Left ventricle myocardium inferior (tissue), 1 donor: ENCODE measurements around the gene OPCML. TPM values are rescaled to one million over a fixed set of nuclear protein-coding genes. Genes with fewer than 3 reads are reported as not detected.

ENCODE experiments used
- DNase-seq: peaks from one replicate; pipeline ENCODE4 v3.0.0-alpha.2; 2020
- H3K27ac ChIP-seq: fragments of 200-600 bp; replicated peaks from 2 replicates; pipeline ENCODE4 v1.8.0; 2021
- H3K27me3 ChIP-seq: fragments of 200-600 bp; 2 replicates; pipeline ENCODE4 v1.8.0; 2021; ENCODE audit warnings: low read depth
- H3K36me3 ChIP-seq: fragments of 200-600 bp; 2 replicates; pipeline ENCODE4 v1.8.0; 2021
- H3K4me1 ChIP-seq: fragments of 200-600 bp; 2 replicates; pipeline ENCODE4 v1.8.0; 2021
- H3K4me3 ChIP-seq: fragments of 200-600 bp; 2 replicates; pipeline ENCODE4 v1.8.0; 2021; ENCODE audit warnings: mild to moderate bottlenecking, moderate library complexity
- H3K9me3 ChIP-seq: fragments of 200-600 bp; replicated peaks from 2 replicates; pipeline ENCODE4 v1.8.0; 2021
- intact Hi-C: fragments of 100-400 bp; cut with micrococcal nuclease; formaldehyde crosslinking; loops from one replicate; pipeline ENCODE4 v1.11.0; 2022
- total RNA-seq: library from RNA; stranded (reverse); fragmentation: NEBNext Ultra II Directional; extraction: Animal tissue kit (Norgen Biotek cat#: 25700); gene quantifications from one replicate; pipeline ENCODE4 v1.2.1, GENCODE V29; 2021
- TF ChIP-seq, protein P1 (sequence below): fragments of 200-600 bp; IDR thresholded peaks from 2 replicates; pipeline ENCODE4 v1.8.0; 2021; ENCODE audit warnings: antibody characterized with exemption, mild to moderate bottlenecking, borderline replicate concordance
- donor health status: DM: no; HTN: yes; CAD: no; lungs with severe emphysema.

The OPCML gene
- total RNA-seq, 1 donor from 2014 or later: 0.63 TPM

DNA sequence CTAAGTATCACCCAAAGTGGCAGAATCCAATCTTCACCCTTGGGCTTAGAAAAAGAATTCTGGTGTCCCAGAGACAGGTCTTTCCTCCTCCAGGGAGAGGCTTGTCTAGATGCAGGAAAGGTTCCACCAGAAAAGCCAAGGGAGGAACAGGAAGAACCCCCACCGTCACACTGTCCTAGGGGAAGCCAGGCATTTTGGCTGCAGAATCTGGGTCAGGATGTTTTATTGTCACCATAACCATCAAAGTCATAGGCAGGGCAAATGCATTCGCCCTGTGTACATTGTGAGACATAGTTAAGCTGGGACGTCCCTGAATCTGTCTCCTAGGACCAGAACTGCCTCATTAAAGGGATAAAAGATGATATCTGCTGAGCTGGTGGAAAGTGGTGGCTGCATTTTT is 590.5 kb downstream of the OPCML start:
- intact Hi-C loops: no loop called here
- Histone ChIP-seq H3K9me3 (no peaks in the 10 kb centered on the region), H3K4me1 (peaks cover 7% of the 10 kb centered on the region), H3K27ac (no peak overlapping the region), H3K4me3 (no peak overlapping the region), H3K27me3 (peaks cover 59% of the 10 kb centered on the region), H3K36me3 (no peaks in the 10 kb centered on the region)
- TF ChIP-seq, protein P1, sequence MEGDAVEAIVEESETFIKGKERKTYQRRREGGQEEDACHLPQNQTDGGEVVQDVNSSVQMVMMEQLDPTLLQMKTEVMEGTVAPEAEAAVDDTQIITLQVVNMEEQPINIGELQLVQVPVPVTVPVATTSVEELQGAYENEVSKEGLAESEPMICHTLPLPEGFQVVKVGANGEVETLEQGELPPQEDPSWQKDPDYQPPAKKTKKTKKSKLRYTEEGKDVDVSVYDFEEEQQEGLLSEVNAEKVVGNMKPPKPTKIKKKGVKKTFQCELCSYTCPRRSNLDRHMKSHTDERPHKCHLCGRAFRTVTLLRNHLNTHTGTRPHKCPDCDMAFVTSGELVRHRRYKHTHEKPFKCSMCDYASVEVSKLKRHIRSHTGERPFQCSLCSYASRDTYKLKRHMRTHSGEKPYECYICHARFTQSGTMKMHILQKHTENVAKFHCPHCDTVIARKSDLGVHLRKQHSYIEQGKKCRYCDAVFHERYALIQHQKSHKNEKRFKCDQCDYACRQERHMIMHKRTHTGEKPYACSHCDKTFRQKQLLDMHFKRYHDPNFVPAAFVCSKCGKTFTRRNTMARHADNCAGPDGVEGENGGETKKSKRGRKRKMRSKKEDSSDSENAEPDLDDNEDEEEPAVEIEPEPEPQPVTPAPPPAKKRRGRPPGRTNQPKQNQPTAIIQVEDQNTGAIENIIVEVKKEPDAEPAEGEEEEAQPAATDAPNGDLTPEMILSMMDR: no peak
- DNase-seq: no peak

DNA sequence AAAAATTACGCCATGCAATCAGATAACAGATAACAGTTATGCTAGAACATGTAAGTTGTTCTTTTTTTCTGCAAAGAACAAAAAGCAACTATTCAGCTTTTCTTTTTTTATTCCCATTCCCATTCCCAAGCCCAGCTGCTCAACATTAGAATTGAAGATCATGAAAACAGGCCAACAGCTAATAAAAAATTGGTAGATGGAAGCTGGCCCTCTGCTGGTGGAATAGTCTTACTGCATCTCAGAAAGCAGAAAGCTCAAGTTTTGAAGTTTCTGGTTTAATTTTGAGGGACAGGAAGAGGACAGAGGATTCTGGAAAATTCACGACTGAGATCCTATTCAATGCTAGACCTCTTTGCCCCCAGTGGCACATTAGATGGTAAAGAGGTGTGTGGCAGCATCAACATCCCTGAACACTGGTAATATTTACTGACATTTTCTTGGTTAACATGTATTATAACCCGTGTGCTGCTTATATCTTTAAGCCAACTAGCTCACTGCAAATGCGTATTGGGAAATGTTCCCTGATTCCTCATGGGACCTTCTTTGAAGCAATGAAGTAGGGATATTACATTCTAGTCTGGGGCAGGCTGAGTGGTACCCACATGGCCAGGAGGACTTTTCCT is 591.2 kb downstream of the OPCML start:
- intact Hi-C loops: no loop called here
- peaks cover 53% of the 10 kb centered on the region for H3K27me3 ChIP-seq

DNA sequence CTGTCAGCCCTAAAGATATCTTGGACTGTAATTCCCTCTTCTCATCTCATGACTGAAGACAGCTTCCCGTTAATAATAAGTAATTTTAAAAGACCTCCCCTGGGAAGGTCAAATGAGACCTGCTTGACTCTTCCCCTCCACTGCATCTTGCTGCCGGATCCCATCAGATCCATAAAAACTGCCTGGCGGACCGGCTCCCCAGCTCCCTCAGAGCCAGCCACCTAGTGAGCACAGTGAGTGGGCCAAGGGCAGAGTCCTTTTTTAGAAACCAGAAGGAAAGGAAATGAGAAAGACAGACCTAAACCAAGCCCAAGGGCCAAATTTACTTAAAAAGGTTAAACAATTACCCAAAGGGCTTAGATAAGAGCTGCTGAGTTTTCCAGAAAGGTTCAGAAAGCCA is 595.3 kb downstream of the OPCML start:
- TF ChIP-seq, protein P1: no peak

More for the DNA sequence above, 591.2 kb downstream of the OPCML start:
- H3K27ac ChIP-seq: no peak overlapping the region
- TF ChIP-seq, protein P1: peak; percentile 81
- no peak overlapping the region for H3K4me3 ChIP-seq
- H3K36me3 ChIP-seq: no peaks in the 10 kb centered on the region
- H3K4me1 ChIP-seq: peaks cover 7% of the 10 kb centered on the region
- H3K9me3 ChIP-seq: no peaks in the 10 kb centered on the region
- DNase-seq: no peak

DNA sequence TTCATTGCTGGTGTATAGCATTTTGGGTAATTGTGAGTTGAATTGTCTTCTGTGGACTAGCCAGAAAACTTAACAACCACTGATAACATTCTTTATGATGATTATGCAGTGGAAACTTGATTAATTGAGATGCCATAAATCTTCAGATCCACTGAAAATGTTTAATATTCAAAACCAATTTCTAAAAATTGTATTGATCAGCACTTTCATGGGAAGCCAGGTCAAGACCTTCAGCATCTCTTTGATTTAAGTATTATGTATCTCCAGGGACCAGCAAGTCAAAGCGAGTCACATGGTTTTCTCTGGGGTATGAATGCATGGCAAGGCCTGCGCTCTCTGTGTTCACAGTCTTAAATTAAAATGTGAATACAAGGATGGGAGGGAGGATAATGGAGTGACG is 596.9 kb downstream of the OPCML start:
- H3K9me3 ChIP-seq: peaks cover 11% of the 10 kb centered on the region
- H3K4me1 ChIP-seq: no peaks in the 10 kb centered on the region
- no peak overlapping the region for H3K4me3 ChIP-seq
- no peaks in the 10 kb centered on the region for H3K36me3 ChIP-seq
- DNase-seq: no peak
- peaks cover 4% of the 10 kb centered on the region for H3K27me3 ChIP-seq
- no peak overlapping the region for H3K27ac ChIP-seq
- intact Hi-C loops: no loop called here
- TF ChIP-seq, protein P1: no peak

More for the DNA sequence above, 595.3 kb downstream of the OPCML start:
- Histone ChIP-seq H3K4me1 (no peaks in the 10 kb centered on the region), H3K27ac (no peak overlapping the region), H3K27me3 (peaks cover 13% of the 10 kb centered on the region), H3K4me3 (no peak overlapping the region), H3K9me3 (no peaks in the 10 kb centered on the region), H3K36me3 (no peaks in the 10 kb centered on the region)
- intact Hi-C loops: no loop called here
- no peak for DNase-seq

DNA sequence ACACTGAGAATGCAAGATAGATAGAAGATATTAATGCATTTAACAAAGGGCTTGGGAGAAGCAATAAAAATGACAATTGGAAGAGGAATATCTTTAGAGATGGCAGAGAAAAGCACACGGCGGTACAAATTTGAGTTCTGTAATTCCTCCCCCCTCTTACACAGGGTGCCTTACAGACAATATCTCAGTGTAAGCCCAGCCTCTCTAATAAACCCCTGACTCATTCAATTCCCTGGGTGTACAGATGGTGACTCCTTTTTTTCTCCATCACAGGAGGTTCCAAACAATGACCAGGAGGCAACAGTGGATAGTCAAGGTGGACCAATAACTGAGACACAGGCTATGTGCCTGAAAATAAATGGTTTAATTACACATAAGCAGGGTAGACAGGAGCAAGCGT is 598.6 kb downstream of the OPCML start:
- DNase-seq: no peak
- H3K4me3 ChIP-seq: no peak overlapping the region
- intact Hi-C loops: no loop called here

More for the DNA sequence above, 598.6 kb downstream of the OPCML start:
- Histone ChIP-seq H3K27ac (no peak overlapping the region), H3K36me3 (no peaks in the 10 kb centered on the region), H3K27me3 (peaks cover 3% of the 10 kb centered on the region), H3K4me1 (no peaks in the 10 kb centered on the region), H3K9me3 (peaks cover 27% of the 10 kb centered on the region)
- TF ChIP-seq, protein P1: no peak
